ENCODE results near the gene RBBP8NL.
A peak's percentile ranks its signal among the peaks of the same experiment; 100 is the strongest.

GRCh38 chr20:62433658-62434497 is 6.5 kb upstream of the RBBP8NL start:
- no peak for TF ChIP-seq CTCF (conservative IDR thresholded peaks at IDR 0.05 in 1 of 2, IDR thresholded peaks at IDR 0.05 in 1 of 2; ENCODE audit: low read depth in 1 of 2, low read length in 2 of 2)
- TF ChIP-seq EZH2 (IDR thresholded peaks at IDR 0.05; ENCODE audit: low read length, missing control alignments), result peak; percentile 58

Measured in fibroblast of lung (primary cell).